ENCODE measurements around the gene TUBB. TPM values are rescaled to one million over a fixed set of nuclear protein-coding genes. Genes with fewer than 3 reads are reported as not detected.
"Not testable (repeated sequence)": the region's sequence is repeated elsewhere in the genome, so short reads cannot be mapped to it uniquely, and the experiment has no call there.

Gene TUBB
- total RNA-seq, 2 donors from 2014 or later: 172 to 243 TPM

- Histone ChIP-seq H3K9me3 (no peaks in the 10 kb centered on the region), H3K27me3 (replicated peaks; ENCODE audit: insufficient read depth) (no peaks in the 10 kb centered on the region), H3K4me1 (ENCODE audit: control insufficient read depth in 1 of 2, low read depth in 2 of 2) (peaks cover 16 to 36% of the 10 kb centered on the region in 2 donors), H3K27ac (no peak overlapping the region), H3K36me3 (no peaks in the 10 kb centered on the region), H3K4me3 (no peak overlapping the region)
- no peak for DNase-seq (ENCODE audit: low spot score)
- no peak for TF ChIP-seq CTCF (IDR thresholded peaks at IDR 0.05)
- ATAC-seq (ENCODE audit: insufficient number of reproducible peaks, low FRiP score, low read depth): no peak
Observed at GRCh38 chr6:30763618-30764489, 43.7 kb downstream of the TUBB start.

GRCh38 chr6:30764490-30765043, 44.4 kb downstream of the TUBB start:
- H3K27me3 ChIP-seq (replicated peaks; ENCODE audit: insufficient read depth); H3K4me3 ChIP-seq; H3K36me3 ChIP-seq; ATAC-seq (ENCODE audit: insufficient number of reproducible peaks, low FRiP score, low read depth); H3K27ac ChIP-seq; H3K9me3 ChIP-seq; DNase-seq (ENCODE audit: low spot score): not testable (repeated sequence)
- H3K4me1 ChIP-seq (ENCODE audit: control insufficient read depth in 1 of 2, low read depth in 2 of 2): peaks cover 13 to 36% of the 10 kb centered on the region in 2 donors

- ATAC-seq (ENCODE audit: insufficient number of reproducible peaks, low FRiP score, low read depth); H3K36me3 ChIP-seq; H3K4me3 ChIP-seq; H3K27ac ChIP-seq; DNase-seq (ENCODE audit: low spot score); H3K27me3 ChIP-seq (replicated peaks; ENCODE audit: insufficient read depth); H3K9me3 ChIP-seq: not testable (repeated sequence)
- peaks cover 12 to 34% of the 10 kb centered on the region in 2 donors for H3K4me1 ChIP-seq (ENCODE audit: control insufficient read depth in 1 of 2, low read depth in 2 of 2)
Observed at GRCh38 chr6:30765495-30765894, 45.3 kb downstream of the TUBB start.

GRCh38 chr6:30766461-30767157, 46.5 kb downstream of the TUBB start:
- TF ChIP-seq CTCF (IDR thresholded peaks at IDR 0.05): no peak
- DNase-seq (ENCODE audit: low spot score) (no peak), ATAC-seq (ENCODE audit: insufficient number of reproducible peaks, low FRiP score, low read depth) (no peak)
- Histone ChIP-seq H3K9me3 (no peaks in the 10 kb centered on the region), H3K36me3 (no peaks in the 10 kb centered on the region), H3K27ac (no peak overlapping the region), H3K4me3 (no peak overlapping the region), H3K4me1 (ENCODE audit: control insufficient read depth in 1 of 2, low read depth in 2 of 2) (peaks cover 12 to 27% of the 10 kb centered on the region in 2 donors), H3K27me3 (replicated peaks; ENCODE audit: insufficient read depth) (no peaks in the 10 kb centered on the region)

- H3K27ac ChIP-seq: no peak overlapping the region
- no peak for TF ChIP-seq CTCF (IDR thresholded peaks at IDR 0.05)
- peaks cover 12 to 27% of the 10 kb centered on the region in 2 donors for H3K4me1 ChIP-seq (ENCODE audit: control insufficient read depth in 1 of 2, low read depth in 2 of 2)
- DNase-seq (ENCODE audit: low spot score): no peak
- H3K9me3 ChIP-seq: no peaks in the 10 kb centered on the region
- no peak overlapping the region for H3K4me3 ChIP-seq
- no peaks in the 10 kb centered on the region for H3K27me3 ChIP-seq (replicated peaks; ENCODE audit: insufficient read depth)
- no peaks in the 10 kb centered on the region for H3K36me3 ChIP-seq
- no peak for ATAC-seq (ENCODE audit: insufficient number of reproducible peaks, low FRiP score, low read depth)
Observed at GRCh38 chr6:30767158-30767943, 47.2 kb downstream of the TUBB start.
